ENCODE measurements around the gene TMEM45A.

TMEM45A gene

DNA sequence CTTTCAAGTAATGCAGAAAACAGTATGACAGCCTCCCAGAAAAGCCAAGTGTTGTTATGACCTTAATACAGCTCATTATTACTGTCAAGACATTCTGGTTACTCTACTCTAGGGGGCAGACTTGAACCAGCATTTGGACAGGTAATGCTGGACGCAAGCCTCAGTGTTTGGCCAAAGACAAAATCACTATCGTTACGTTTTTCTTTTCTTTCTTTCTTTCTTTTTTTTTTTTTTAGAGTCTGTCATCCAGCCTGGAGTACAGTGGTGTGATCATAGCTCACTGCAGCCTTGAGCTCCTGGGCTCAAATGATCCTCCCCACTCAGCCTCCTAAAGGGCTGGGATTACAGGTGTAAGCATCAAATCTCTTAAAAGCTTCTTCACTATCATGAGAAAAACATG, 29.4 kb upstream of the TMEM45A start:
- no peak for TF ChIP-seq ZC3H10 (CRISPR knock-in tag; IDR thresholded peaks at IDR 0.05)
- TF ChIP-seq, protein P1, sequence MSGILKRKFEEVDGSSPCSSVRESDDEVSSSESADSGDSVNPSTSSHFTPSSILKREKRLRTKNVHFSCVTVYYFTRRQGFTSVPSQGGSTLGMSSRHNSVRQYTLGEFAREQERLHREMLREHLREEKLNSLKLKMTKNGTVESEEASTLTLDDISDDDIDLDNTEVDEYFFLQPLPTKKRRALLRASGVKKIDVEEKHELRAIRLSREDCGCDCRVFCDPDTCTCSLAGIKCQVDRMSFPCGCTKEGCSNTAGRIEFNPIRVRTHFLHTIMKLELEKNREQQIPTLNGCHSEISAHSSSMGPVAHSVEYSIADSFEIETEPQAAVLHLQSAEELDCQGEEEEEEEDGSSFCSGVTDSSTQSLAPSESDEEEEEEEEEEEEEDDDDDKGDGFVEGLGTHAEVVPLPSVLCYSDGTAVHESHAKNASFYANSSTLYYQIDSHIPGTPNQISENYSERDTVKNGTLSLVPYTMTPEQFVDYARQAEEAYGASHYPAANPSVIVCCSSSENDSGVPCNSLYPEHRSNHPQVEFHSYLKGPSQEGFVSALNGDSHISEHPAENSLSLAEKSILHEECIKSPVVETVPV (CRISPR knock-in tag; IDR thresholded peaks at IDR 0.05), result no peak
- TF ChIP-seq PPARA (CRISPR knock-in tag; IDR thresholded peaks at IDR 0.05; ENCODE audit: borderline replicate concordance), result no peak
- TF ChIP-seq, protein P2, sequence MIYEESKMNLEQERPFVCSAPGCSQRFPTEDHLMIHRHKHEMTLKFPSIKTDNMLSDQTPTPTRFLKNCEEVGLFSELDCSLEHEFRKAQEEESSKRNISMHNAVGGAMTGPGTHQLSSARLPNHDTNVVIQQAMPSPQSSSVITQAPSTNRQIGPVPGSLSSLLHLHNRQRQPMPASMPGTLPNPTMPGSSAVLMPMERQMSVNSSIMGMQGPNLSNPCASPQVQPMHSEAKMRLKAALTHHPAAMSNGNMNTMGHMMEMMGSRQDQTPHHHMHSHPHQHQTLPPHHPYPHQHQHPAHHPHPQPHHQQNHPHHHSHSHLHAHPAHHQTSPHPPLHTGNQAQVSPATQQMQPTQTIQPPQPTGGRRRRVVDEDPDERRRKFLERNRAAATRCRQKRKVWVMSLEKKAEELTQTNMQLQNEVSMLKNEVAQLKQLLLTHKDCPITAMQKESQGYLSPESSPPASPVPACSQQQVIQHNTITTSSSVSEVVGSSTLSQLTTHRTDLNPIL (CRISPR knock-in tag; IDR thresholded peaks at IDR 0.05; ENCODE audit: low read depth), result no peak
- TF ChIP-seq RARB (CRISPR knock-in tag; IDR thresholded peaks at IDR 0.05), result no peak
- peak; percentile 100 for ATAC-seq

DNA sequence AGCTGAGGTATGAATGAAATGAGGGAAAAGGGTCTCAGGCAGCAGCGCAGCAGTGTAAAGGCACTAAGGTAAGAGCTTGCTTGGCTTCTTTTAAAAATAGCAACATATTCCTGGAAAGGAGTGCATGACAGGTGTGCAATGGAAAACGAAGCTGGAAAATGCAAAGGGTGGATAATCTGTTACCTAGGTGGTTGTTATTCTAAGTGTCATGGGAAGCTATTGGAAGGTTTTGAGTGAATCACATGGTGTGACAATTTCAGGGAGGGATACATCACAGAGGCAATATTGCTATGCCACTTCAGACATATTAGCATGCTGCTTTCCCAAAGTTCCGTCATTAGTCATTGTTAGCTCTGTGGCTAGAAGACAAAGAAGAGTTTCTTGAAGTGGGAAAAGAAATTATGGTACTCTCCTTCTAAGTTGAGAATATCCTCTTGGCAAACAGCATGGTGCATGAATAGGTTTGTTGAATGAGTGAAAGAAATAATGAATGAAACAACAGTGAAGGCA, 28.7 kb upstream of the TMEM45A start:
- no peak for ATAC-seq
- TF ChIP-seq RARB (CRISPR knock-in tag; IDR thresholded peaks at IDR 0.05) (no peak), ZFP30 (CRISPR knock-in tag; IDR thresholded peaks at IDR 0.05) (no peak), TOX (CRISPR knock-in tag; IDR thresholded peaks at IDR 0.05; ENCODE audit: borderline replicate concordance) (no peak), ZNF70 (CRISPR knock-in tag; IDR thresholded peaks at IDR 0.05) (no peak)
- TF ChIP-seq, protein P3, sequence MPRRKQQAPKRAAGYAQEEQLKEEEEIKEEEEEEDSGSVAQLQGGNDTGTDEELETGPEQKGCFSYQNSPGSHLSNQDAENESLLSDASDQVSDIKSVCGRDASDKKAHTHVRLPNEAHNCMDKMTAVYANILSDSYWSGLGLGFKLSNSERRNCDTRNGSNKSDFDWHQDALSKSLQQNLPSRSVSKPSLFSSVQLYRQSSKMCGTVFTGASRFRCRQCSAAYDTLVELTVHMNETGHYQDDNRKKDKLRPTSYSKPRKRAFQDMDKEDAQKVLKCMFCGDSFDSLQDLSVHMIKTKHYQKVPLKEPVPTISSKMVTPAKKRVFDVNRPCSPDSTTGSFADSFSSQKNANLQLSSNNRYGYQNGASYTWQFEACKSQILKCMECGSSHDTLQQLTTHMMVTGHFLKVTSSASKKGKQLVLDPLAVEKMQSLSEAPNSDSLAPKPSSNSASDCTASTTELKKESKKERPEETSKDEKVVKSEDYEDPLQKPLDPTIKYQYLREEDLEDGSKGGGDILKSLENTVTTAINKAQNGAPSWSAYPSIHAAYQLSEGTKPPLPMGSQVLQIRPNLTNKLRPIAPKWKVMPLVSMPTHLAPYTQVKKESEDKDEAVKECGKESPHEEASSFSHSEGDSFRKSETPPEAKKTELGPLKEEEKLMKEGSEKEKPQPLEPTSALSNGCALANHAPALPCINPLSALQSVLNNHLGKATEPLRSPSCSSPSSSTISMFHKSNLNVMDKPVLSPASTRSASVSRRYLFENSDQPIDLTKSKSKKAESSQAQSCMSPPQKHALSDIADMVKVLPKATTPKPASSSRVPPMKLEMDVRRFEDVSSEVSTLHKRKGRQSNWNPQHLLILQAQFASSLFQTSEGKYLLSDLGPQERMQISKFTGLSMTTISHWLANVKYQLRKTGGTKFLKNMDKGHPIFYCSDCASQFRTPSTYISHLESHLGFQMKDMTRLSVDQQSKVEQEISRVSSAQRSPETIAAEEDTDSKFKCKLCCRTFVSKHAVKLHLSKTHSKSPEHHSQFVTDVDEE (CRISPR knock-in tag; IDR thresholded peaks at IDR 0.05), result no peak

DNA sequence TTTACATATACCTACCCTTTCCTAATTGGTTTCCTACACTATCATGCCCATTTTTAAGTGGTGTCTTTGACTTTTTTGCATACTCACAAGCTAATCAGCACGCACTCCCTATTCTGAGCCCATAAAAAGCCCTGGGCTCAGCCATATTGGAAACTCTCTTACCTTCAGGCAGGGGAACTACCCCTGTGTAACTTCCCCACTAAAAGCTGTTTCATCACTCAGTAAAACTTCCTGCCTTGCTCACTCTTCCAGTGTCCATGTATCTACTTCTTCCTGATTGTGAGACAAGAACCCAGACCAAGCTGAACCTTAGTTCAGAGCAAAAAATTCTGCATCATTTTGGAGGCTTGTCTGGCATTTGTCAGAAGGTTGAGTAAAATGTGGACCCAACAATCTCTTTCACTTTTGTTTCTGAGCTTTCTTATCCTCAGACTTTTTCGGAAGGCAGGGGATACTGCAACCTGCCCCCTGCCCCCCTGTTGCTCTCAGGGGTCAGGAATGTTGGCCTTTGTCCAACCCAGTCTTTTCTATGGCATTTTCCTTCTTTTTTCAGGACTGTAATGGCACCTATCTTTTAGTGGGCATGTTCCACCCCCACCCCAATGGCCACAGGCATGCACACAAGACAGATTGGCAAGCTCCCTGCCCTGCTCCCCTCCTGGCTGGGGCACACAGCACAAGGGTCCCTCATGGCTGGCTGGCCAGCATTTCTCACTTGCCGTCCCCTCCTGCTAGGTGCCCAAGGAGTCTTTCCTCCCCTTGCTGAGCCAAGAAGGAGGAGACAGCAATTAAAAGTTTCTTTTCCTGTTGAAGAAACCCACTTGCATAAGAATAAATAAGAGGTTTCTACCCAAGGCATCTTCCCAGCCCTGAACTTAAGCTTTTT, 26.3 kb upstream of the TMEM45A start:
- no peak for ATAC-seq
- no peak for TF ChIP-seq CSDC2 (CRISPR knock-in tag; IDR thresholded peaks at IDR 0.05)
- no peak for TF ChIP-seq TOX (CRISPR knock-in tag; IDR thresholded peaks at IDR 0.05; ENCODE audit: borderline replicate concordance)
- no peak for TF ChIP-seq ISL1 (CRISPR knock-in tag; IDR thresholded peaks at IDR 0.05)
- TF ChIP-seq, protein P4, sequence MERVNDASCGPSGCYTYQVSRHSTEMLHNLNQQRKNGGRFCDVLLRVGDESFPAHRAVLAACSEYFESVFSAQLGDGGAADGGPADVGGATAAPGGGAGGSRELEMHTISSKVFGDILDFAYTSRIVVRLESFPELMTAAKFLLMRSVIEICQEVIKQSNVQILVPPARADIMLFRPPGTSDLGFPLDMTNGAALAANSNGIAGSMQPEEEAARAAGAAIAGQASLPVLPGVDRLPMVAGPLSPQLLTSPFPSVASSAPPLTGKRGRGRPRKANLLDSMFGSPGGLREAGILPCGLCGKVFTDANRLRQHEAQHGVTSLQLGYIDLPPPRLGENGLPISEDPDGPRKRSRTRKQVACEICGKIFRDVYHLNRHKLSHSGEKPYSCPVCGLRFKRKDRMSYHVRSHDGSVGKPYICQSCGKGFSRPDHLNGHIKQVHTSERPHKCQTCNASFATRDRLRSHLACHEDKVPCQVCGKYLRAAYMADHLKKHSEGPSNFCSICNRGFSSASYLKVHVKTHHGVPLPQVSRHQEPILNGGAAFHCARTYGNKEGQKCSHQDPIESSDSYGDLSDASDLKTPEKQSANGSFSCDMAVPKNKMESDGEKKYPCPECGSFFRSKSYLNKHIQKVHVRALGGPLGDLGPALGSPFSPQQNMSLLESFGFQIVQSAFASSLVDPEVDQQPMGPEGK (CRISPR knock-in tag; IDR thresholded peaks at IDR 0.05; ENCODE audit: borderline replicate concordance), result no peak
- TF ChIP-seq, protein P1 (CRISPR knock-in tag; IDR thresholded peaks at IDR 0.05), result no peak
- TF ChIP-seq ARNTL (CRISPR knock-in tag; IDR thresholded peaks at IDR 0.05; ENCODE audit: borderline replicate concordance, low read depth), result no peak
- TF ChIP-seq ZNF565 (CRISPR knock-in tag; conservative IDR thresholded peaks at IDR 0.05; ENCODE audit: low read depth), result no peak
- TF ChIP-seq OSR1 (CRISPR knock-in tag; IDR thresholded peaks at IDR 0.05), result no peak
- no peak for TF ChIP-seq ZNF70 (CRISPR knock-in tag; IDR thresholded peaks at IDR 0.05)
- TF ChIP-seq, protein P5, sequence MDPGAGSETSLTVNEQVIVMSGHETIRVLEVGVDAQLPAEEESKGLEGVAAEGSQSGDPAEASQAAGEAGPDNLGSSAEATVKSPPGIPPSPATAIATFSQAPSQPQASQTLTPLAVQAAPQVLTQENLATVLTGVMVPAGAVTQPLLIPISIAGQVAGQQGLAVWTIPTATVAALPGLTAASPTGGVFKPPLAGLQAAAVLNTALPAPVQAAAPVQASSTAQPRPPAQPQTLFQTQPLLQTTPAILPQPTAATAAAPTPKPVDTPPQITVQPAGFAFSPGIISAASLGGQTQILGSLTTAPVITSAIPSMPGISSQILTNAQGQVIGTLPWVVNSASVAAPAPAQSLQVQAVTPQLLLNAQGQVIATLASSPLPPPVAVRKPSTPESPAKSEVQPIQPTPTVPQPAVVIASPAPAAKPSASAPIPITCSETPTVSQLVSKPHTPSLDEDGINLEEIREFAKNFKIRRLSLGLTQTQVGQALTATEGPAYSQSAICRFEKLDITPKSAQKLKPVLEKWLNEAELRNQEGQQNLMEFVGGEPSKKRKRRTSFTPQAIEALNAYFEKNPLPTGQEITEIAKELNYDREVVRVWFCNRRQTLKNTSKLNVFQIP (CRISPR knock-in tag; IDR thresholded peaks at IDR 0.05; ENCODE audit: borderline replicate concordance, low read depth), result no peak
- TF ChIP-seq, protein P2 (CRISPR knock-in tag; IDR thresholded peaks at IDR 0.05; ENCODE audit: low read depth), result no peak
- no peak for TF ChIP-seq RARB (CRISPR knock-in tag; IDR thresholded peaks at IDR 0.05)

Measured in SK-N-SH treated with all-trans-retinoic acid at 6 μM for 48 hours (cell line).